ENCODE measurements around the gene PLEKHM3.

GRCh38 chr2:207911856-207912255 is 113.5 kb downstream of the PLEKHM3 start:
- TF ChIP-seq, protein P1, sequence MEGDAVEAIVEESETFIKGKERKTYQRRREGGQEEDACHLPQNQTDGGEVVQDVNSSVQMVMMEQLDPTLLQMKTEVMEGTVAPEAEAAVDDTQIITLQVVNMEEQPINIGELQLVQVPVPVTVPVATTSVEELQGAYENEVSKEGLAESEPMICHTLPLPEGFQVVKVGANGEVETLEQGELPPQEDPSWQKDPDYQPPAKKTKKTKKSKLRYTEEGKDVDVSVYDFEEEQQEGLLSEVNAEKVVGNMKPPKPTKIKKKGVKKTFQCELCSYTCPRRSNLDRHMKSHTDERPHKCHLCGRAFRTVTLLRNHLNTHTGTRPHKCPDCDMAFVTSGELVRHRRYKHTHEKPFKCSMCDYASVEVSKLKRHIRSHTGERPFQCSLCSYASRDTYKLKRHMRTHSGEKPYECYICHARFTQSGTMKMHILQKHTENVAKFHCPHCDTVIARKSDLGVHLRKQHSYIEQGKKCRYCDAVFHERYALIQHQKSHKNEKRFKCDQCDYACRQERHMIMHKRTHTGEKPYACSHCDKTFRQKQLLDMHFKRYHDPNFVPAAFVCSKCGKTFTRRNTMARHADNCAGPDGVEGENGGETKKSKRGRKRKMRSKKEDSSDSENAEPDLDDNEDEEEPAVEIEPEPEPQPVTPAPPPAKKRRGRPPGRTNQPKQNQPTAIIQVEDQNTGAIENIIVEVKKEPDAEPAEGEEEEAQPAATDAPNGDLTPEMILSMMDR (IDR thresholded peaks at IDR 0.05 in 4 of 5, conservative IDR thresholded peaks at IDR 0.05 in 1 of 5), result no peak
- no peak for TF ChIP-seq POLR2A (IDR thresholded peaks at IDR 0.05)

All from gastrocnemius medialis (tissue), 4 donors.